Right renal pelvis (tissue), 4 donors: ENCODE results near the gene ERP27. TPM values are rescaled to one million over a fixed set of nuclear protein-coding genes. Genes with fewer than 3 reads are reported as not detected.

Experiments used
- DNase-seq, 4 donors: peaks; one replicate each; pipeline ENCODE4 v3.0.0-alpha.2; 2013; ENCODE audit warnings: low read depth in 4 of 4, low spot score in 3 of 4, missing footprints in 1 of 4
- polyA plus RNA-seq, 4 donors: library from polyadenylated mRNA; unstranded; fragments of 120-200 nt; gene quantifications; one replicate each; pipeline ENCODE4 v1.2.1, GENCODE V29; 2013; ENCODE audit not compliant: insufficient read length in 4 of 4

ERP27 gene
- polyA plus RNA-seq, 4 donors = 20.6 to 41.4 (median 30.2) TPM

- DNase-seq = no peak
These were observed 4.0 kb upstream of the ERP27 start for GRCh38 chr12:14942196-14942931.

GRCh38 chr12:14941369-14941768 is 3.0 kb upstream of the ERP27 start:
- DNase-seq = no peak

- DNase-seq = no peak
These were observed 648 bp downstream of the ERP27 start for GRCh38 chr12:14937689-14938088.

GRCh38 chr12:14937014-14937413 is 1.3 kb downstream of the ERP27 start:
- DNase-seq = no peak

GRCh38 chr12:14936224-14936861 is 2.0 kb downstream of the ERP27 start:
- DNase-seq = no peak

GRCh38 chr12:14935031-14935430 is 3.3 kb downstream of the ERP27 start:
- peak in 3 of 4 donors; percentile 52 to 66 (median 55) for DNase-seq

- DNase-seq = no peak
These were observed 3.8 kb downstream of the ERP27 start for GRCh38 chr12:14934511-14934910.

GRCh38 chr12:14931791-14932560 is 6.4 kb downstream of the ERP27 start:
- DNase-seq = no peak

GRCh38 chr12:14931359-14931758 is 7.0 kb downstream of the ERP27 start:
- DNase-seq = no peak

- no peak for DNase-seq
These were observed 8.0 kb downstream of the ERP27 start for GRCh38 chr12:14930299-14930698.

GRCh38 chr12:14928931-14929330 is 9.4 kb downstream of the ERP27 start:
- peak; percentile 48 to 77 (median 72) for DNase-seq

GRCh38 chr12:14927267-14927666 is 11.1 kb downstream of the ERP27 start:
- no peak for DNase-seq

- DNase-seq = no peak
These were observed 13.8 kb downstream of the ERP27 start for GRCh38 chr12:14924541-14924940.

GRCh38 chr12:14923944-14924343 is 14.4 kb downstream of the ERP27 start:
- no peak for DNase-seq

GRCh38 chr12:14921218-14921617 is 17.1 kb downstream of the ERP27 start:
- no peak for DNase-seq

GRCh38 chr12:14920475-14921126 is 17.7 kb downstream of the ERP27 start:
- DNase-seq = no peak

GRCh38 chr12:14919455-14919854 is 18.9 kb downstream of the ERP27 start:
- DNase-seq = no peak

- DNase-seq = no peak
These were observed 22.6 kb downstream of the ERP27 start for GRCh38 chr12:14915736-14916135.

- DNase-seq = no peak
These were observed 25.0 kb downstream of the ERP27 start for GRCh38 chr12:14913381-14913781.

GRCh38 chr12:14911131-14911530 is 27.2 kb downstream of the ERP27 start:
- no peak for DNase-seq
